ENCODE data around the gene APBA1. TPM values are rescaled to one million over a fixed set of nuclear protein-coding genes. Genes with fewer than 3 reads are reported as not detected.

Gene APBA1
- total and polyA plus RNA-seq, 5 donors from 2014 or later, result 0.20 TPM; not detected in 4

DNA sequence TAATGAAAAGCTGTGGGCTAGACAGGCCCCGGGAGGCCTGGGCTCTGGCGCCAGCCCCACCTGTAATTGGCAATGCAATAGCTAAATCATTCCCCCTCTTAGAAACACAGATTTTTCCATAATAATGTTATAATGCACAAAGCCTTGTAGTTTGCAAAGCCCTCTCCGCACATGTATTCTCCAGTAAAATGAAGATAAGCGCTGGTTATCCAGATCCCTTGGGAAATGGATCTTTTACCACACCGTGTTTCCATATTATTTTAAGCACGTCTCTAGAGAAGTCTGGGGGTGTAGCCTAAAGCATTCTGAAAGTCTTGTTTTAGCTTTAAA is 1.1 kb upstream of the APBA1 start:
- DNase-seq (no peak), ATAC-seq (ENCODE audit: low read depth in 2 of 2) (no peak)
- H3K4me1 ChIP-seq (ENCODE audit: control insufficient read depth, insufficient read depth, low read length, poor library complexity, severe bottlenecking), result peaks cover 11% of the 10 kb centered on the region
- peaks cover 50% of the 10 kb centered on the region for H3K27me3 Mint-ChIP-seq
- H3K36me3 Mint-ChIP-seq, result no peaks in the 10 kb centered on the region
- no peak overlapping the region for H3K27ac ChIP-seq (ENCODE audit: insufficient read depth, low read length, poor library complexity, severe bottlenecking)
- H3K4me1 Mint-ChIP-seq, result peaks cover 0 to 27% (median 6%) of the 10 kb centered on the region in 4 donors
- H3K9me3 Mint-ChIP-seq, result no peaks in the 10 kb centered on the region
- peak overlapping the region; percentile 77 to 85 (median 82) for H3K4me3 Mint-ChIP-seq
- H3K27me3 ChIP-seq (ENCODE audit: control insufficient read depth, insufficient read depth, low read length), result peaks cover 26% of the 10 kb centered on the region
- no peaks in the 10 kb centered on the region for H3K36me3 ChIP-seq (ENCODE audit: control insufficient read depth, insufficient read depth, low read length)
- H3K27ac Mint-ChIP-seq, result no peak overlapping the region
- H3K4me3 ChIP-seq (ENCODE audit: low read depth, low read length), result peak overlapping the region; percentile 19
- no peaks in the 10 kb centered on the region for H3K9me3 ChIP-seq (ENCODE audit: control insufficient read depth in 2 of 2, low read length in 2 of 2)

DNA sequence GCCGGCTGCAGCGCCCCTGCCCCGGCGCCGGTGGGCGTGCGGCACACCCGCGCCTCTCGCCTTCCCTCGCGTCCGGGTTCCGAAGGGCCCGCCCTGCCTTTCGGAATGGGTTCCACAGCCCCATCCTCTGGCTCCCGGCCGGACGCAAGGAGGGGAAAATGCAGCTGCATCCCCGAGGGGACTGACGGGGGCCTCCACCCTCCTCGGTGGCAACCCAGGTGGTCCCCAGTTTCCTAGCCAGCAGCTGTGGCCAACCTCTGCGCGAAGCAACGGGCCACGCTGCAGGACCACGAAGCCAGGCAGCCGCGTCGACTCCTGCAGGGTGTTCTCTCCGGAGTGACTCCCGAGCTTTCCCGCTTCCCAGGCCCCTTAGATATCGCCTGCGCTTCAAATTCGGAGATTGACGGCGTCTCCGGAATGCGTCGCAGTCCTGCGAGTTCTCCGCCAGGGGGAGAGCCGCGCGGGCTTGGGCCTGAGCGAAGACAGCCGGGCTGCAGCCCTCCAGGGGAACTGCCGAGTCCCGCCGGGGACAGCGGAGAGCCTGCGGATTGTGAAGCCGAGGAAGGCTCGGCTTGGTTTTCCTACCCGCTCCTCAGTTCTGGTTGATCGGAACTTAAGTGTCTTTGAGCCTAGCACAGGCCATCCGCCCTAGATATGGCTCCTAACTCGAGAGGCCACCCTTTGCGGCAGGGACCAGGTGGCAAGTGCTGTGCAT is 582 bp upstream of the APBA1 start:
- peak; percentile 23 to 77 (median 58) for DNase-seq
- peak; percentile 76 to 80 for ATAC-seq (ENCODE audit: low read depth in 2 of 2)
- Mint-ChIP-seq H3K4me3 (peak overlapping the region; percentile 77 to 85 (median 82)), H3K4me1 (peaks cover 0 to 27% (median 6%) of the 10 kb centered on the region in 4 donors), H3K36me3 (no peaks in the 10 kb centered on the region), H3K9me3 (no peaks in the 10 kb centered on the region), H3K27ac (no peak overlapping the region), H3K27me3 (peaks cover 50% of the 10 kb centered on the region)
- Histone ChIP-seq H3K9me3 (ENCODE audit: control insufficient read depth in 2 of 2, low read length in 2 of 2) (no peaks in the 10 kb centered on the region), H3K36me3 (ENCODE audit: control insufficient read depth, insufficient read depth, low read length) (no peaks in the 10 kb centered on the region), H3K4me3 (ENCODE audit: low read depth, low read length) (peak overlapping the region; percentile 19), H3K4me1 (ENCODE audit: control insufficient read depth, insufficient read depth, low read length, poor library complexity, severe bottlenecking) (peaks cover 11% of the 10 kb centered on the region), H3K27me3 (ENCODE audit: control insufficient read depth, insufficient read depth, low read length) (peaks cover 31% of the 10 kb centered on the region), H3K27ac (ENCODE audit: insufficient read depth, low read length, poor library complexity, severe bottlenecking) (no peak overlapping the region)

DNA sequence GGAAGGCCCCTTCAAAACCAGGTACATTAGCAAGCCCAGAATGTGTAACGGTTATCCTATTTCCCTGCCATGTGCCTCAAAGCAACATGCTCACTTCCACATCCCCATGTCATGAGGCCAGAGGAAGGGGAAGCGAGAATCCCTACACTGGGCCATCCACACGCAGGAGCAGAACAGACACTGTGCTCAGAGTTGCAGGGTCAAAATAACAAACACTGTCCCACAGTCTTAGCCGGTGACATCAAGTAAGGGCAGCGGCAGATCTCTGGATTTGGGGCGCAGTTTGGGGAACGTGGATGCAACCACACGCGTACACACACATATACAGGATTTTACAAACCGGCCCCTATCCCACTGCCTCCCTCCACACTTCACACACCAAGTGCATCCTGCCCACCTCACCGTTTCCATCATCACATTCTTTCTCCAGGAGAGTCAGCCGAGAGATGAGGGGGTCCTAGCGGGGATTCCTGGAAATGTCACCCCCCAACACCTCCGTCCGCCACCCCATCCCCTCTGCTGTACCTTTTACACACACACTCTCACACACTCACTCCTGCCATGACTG is 776 bp downstream of the APBA1 start:
- H3K4me3 ChIP-seq (ENCODE audit: low read depth, low read length), result no peak overlapping the region
- H3K36me3 ChIP-seq (ENCODE audit: control insufficient read depth, insufficient read depth, low read length), result no peaks in the 10 kb centered on the region
- no peak for ATAC-seq (ENCODE audit: low read depth in 2 of 2)
- H3K27ac ChIP-seq (ENCODE audit: insufficient read depth, low read length, poor library complexity, severe bottlenecking), result no peak overlapping the region
- Mint-ChIP-seq H3K27me3 (peaks cover 42% of the 10 kb centered on the region), H3K4me3 (peak overlapping the region; percentile 70 to 81 (median 77)), H3K36me3 (no peaks in the 10 kb centered on the region), H3K9me3 (no peaks in the 10 kb centered on the region), H3K4me1 (peaks cover 0 to 27% (median 6%) of the 10 kb centered on the region in 4 donors), H3K27ac (no peak overlapping the region)
- H3K9me3 ChIP-seq (ENCODE audit: control insufficient read depth in 2 of 2, low read length in 2 of 2), result no peaks in the 10 kb centered on the region
- H3K27me3 ChIP-seq (ENCODE audit: control insufficient read depth, insufficient read depth, low read length), result peaks cover 34% of the 10 kb centered on the region
- H3K4me1 ChIP-seq (ENCODE audit: control insufficient read depth, insufficient read depth, low read length, poor library complexity, severe bottlenecking), result peaks cover 11% of the 10 kb centered on the region
- no peak for DNase-seq

DNA sequence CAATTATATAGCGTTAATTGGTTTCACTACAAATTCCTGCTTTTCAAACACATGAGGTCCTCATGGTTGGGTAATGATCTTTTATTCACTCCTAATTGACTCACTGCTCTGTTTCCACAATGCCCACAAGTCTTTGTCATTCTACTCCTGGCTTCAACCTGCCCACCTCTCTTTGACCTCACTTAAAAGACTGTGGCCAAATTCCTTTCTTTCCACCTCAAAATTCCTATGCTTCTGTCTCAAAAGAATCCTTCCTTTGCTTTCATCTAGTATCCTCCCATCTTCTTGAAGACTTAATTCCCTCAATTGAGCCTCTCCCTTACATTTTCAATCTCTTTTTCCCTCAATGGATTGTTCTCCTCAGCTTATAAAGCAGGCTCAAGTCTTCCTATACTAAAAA is 4.9 kb downstream of the APBA1 start:
- Histone ChIP-seq H3K27ac (ENCODE audit: insufficient read depth, low read length, poor library complexity, severe bottlenecking) (no peak overlapping the region), H3K9me3 (ENCODE audit: control insufficient read depth in 2 of 2, low read length in 2 of 2) (no peaks in the 10 kb centered on the region), H3K27me3 (ENCODE audit: control insufficient read depth, insufficient read depth, low read length) (peaks cover 27% of the 10 kb centered on the region), H3K36me3 (ENCODE audit: control insufficient read depth, insufficient read depth, low read length) (no peaks in the 10 kb centered on the region), H3K4me3 (ENCODE audit: low read depth, low read length) (no peak overlapping the region), H3K4me1 (ENCODE audit: control insufficient read depth, insufficient read depth, low read length, poor library complexity, severe bottlenecking) (peaks cover 3% of the 10 kb centered on the region)
- Mint-ChIP-seq H3K9me3 (no peaks in the 10 kb centered on the region), H3K4me1 (peaks cover 0 to 11% (median 0%) of the 10 kb centered on the region in 4 donors), H3K4me3 (no peak overlapping the region), H3K27ac (no peak overlapping the region), H3K36me3 (no peaks in the 10 kb centered on the region), H3K27me3 (peaks cover 23% of the 10 kb centered on the region)
- ATAC-seq (ENCODE audit: low read depth in 2 of 2), result no peak
- DNase-seq, result no peak

DNA sequence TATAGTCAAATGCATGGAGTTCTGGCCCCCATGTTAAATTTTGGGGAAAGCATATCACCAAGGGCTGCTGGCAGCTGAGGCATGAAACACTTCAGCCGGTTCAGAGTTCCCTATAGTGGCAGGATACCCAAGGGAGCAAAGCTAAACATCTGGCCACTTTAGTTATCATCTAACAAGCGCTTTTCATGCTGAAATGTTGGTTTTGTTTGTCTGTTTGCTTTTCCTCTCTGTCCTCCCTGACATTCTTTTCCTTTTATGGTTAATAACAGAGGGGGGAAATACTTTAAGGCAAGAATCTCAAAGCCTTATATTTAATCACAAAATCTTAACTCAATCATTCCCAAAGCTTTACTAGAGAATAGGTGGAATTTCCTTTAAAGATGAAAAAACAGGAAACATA is 11.9 kb downstream of the APBA1 start:
- peaks cover under 1% of the 10 kb centered on the region for H3K27me3 Mint-ChIP-seq
- Histone ChIP-seq H3K4me3 (ENCODE audit: low read depth, low read length) (no peak overlapping the region), H3K36me3 (ENCODE audit: control insufficient read depth, insufficient read depth, low read length) (no peaks in the 10 kb centered on the region), H3K27ac (ENCODE audit: insufficient read depth, low read length, poor library complexity, severe bottlenecking) (no peak overlapping the region), H3K4me1 (ENCODE audit: control insufficient read depth, insufficient read depth, low read length, poor library complexity, severe bottlenecking) (no peaks in the 10 kb centered on the region), H3K27me3 (ENCODE audit: control insufficient read depth, insufficient read depth, low read length) (peaks cover 11% of the 10 kb centered on the region), H3K9me3 (ENCODE audit: control insufficient read depth in 2 of 2, low read length in 2 of 2) (no peaks in the 10 kb centered on the region)
- no peak overlapping the region for H3K4me3 Mint-ChIP-seq
- no peaks in the 10 kb centered on the region for H3K36me3 Mint-ChIP-seq
- no peak for ATAC-seq (ENCODE audit: low read depth in 2 of 2)
- H3K27ac Mint-ChIP-seq, result no peak overlapping the region
- H3K9me3 Mint-ChIP-seq, result no peaks in the 10 kb centered on the region
- H3K4me1 Mint-ChIP-seq, result no peaks in the 10 kb centered on the region
- DNase-seq, result no peak

DNA sequence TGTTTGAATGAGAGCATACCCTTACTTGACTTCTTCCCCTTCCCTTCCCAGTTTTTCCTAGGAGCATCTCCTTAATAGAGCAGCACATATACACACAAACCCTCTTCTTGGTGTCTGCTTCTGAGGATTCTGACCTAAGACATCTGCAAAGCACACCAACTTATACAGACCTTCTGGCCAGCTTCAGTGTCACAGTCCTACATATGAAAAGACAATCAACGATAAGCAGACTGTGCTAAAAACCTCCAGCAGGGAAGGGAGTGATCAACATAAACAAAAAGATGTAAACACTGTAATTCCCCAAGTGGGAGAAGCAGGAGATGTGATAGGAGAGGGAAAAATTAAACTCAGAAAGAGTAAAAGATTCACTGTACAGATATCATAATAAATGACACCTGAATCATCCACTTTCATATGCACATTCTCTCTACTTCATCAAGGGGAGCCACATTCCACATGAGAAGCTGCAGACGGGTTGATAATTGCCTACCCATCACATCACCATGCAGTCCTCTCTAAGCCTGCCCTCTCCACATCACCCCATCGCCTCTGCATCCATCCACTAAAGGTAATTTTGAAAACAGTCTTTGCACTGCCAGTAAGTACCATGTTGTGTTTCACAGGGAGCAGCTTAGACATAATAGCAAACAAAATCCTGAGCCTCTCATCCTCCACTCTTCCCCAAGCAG is 13.0 kb downstream of the APBA1 start:
- Histone ChIP-seq H3K36me3 (ENCODE audit: control insufficient read depth, insufficient read depth, low read length) (no peaks in the 10 kb centered on the region), H3K9me3 (ENCODE audit: control insufficient read depth in 2 of 2, low read length in 2 of 2) (no peaks in the 10 kb centered on the region), H3K27ac (ENCODE audit: insufficient read depth, low read length, poor library complexity, severe bottlenecking) (no peak overlapping the region), H3K4me1 (ENCODE audit: control insufficient read depth, insufficient read depth, low read length, poor library complexity, severe bottlenecking) (no peaks in the 10 kb centered on the region), H3K4me3 (ENCODE audit: low read depth, low read length) (no peak overlapping the region), H3K27me3 (ENCODE audit: control insufficient read depth, insufficient read depth, low read length) (peaks cover 11% of the 10 kb centered on the region)
- DNase-seq (no peak), ATAC-seq (ENCODE audit: low read depth in 2 of 2) (no peak)
- Mint-ChIP-seq H3K9me3 (no peaks in the 10 kb centered on the region), H3K4me3 (no peak overlapping the region), H3K27ac (no peak overlapping the region), H3K4me1 (no peaks in the 10 kb centered on the region), H3K27me3 (no peaks in the 10 kb centered on the region), H3K36me3 (no peaks in the 10 kb centered on the region)

DNA sequence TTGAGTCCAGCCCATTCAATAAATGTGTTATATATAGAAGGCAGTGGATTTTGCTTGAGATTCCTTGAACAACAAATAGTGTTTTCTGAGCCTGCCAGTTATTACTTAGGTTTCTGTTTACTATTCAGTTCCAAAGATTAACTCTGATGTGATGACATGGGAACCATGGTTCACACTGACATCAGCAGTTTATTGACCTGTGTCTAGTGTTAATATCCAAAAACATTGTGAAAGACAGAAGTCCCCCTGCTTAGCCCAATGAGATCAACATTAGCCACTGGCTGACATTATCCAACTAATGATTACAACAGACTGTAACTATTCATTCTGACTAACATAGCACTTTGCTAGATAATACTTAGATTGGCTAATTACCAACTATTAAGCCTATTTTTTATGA is 14.9 kb downstream of the APBA1 start:
- H3K27me3 Mint-ChIP-seq, result no peaks in the 10 kb centered on the region
- no peak for ATAC-seq (ENCODE audit: low read depth in 2 of 2)
- no peaks in the 10 kb centered on the region for H3K36me3 Mint-ChIP-seq
- no peak for DNase-seq
- H3K27ac ChIP-seq (ENCODE audit: insufficient read depth, low read length, poor library complexity, severe bottlenecking), result no peak overlapping the region
- no peak overlapping the region for H3K4me3 ChIP-seq (ENCODE audit: low read depth, low read length)
- H3K27ac Mint-ChIP-seq, result no peak overlapping the region
- no peak overlapping the region for H3K4me3 Mint-ChIP-seq
- H3K4me1 Mint-ChIP-seq, result no peaks in the 10 kb centered on the region
- H3K36me3 ChIP-seq (ENCODE audit: control insufficient read depth, insufficient read depth, low read length), result no peaks in the 10 kb centered on the region
- no peaks in the 10 kb centered on the region for H3K4me1 ChIP-seq (ENCODE audit: control insufficient read depth, insufficient read depth, low read length, poor library complexity, severe bottlenecking)
- no peaks in the 10 kb centered on the region for H3K9me3 ChIP-seq (ENCODE audit: control insufficient read depth in 2 of 2, low read length in 2 of 2)
- H3K27me3 ChIP-seq (ENCODE audit: control insufficient read depth, insufficient read depth, low read length), result peaks cover 9% of the 10 kb centered on the region
- H3K9me3 Mint-ChIP-seq, result no peaks in the 10 kb centered on the region

All from CD4-positive, CD25-positive, alpha-beta regulatory T cell (primary cell).